B cell (primary cell): ENCODE measurements around the gene SRSF2. TPM values are rescaled to one million over a fixed set of nuclear protein-coding genes. Genes with fewer than 3 reads are reported as not detected.
A peak's percentile ranks its signal among the peaks of the same experiment; 100 is the strongest.
"Not testable (repeated sequence)": the region's sequence is repeated elsewhere in the genome, so short reads cannot be mapped to it uniquely, and the experiment has no call there.

Experiments
- ATAC-seq: fragments of 200-7000 bp; cut with Tn5 transposase; one replicate; pipeline ENCODE4 v1.10.0; 2021; ENCODE audit warnings: low read depth, mild to moderate bottlenecking, moderate number of reproducible peaks, moderate library complexity
- CTCF ChIA-PET: fragments of 350-600 bp; sonication (Branson Sonifier 250); formaldehyde crosslinking; loops from one replicate; lab custom pipeline; 2021; ENCODE audit warnings: antibody characterized with exemption, inconsistent platforms; lab: Charles Lee
- POLR2A ChIA-PET: fragments of 350-600 bp; sonication (Branson Sonifier 250); formaldehyde crosslinking; loops from one replicate; lab custom pipeline; 2021; ENCODE audit warnings: antibody characterized with exemption; lab: Charles Lee
- DNase-seq: peaks from one replicate; pipeline ENCODE4 v3.0.0; 2013
- H2AFZ ChIP-seq: 2 replicates; pipeline ENCODE4 v1.6.1; 2012; ENCODE audit warnings: mild to moderate bottlenecking, low read depth, low read length; ENCODE audit not compliant: insufficient read depth, poor library complexity, severe bottlenecking
- H3K27ac ChIP-seq, 2 donors: 1 replicate in 1 of 2; 2 replicates in 1 of 2; pipeline ENCODE4 v1.5.1; 2012 to 2013; ENCODE audit warnings: low read length in 2 of 2, mild to moderate bottlenecking in 2 of 2, moderate library complexity in 1 of 2
- H3K27me3 ChIP-seq, 4 experiments: fragments of 200-600 bp in 1 of 4; sonication (generic) in 1 of 4; replicated peaks in 1 of 4; 1 replicate in 2 of 4; 2 replicates in 2 of 4; pipeline versions ENCODE4 v1.6.1 to v1.7.0; 2013 to 2016; ENCODE audit warnings: low read length in 3 of 4, mild to moderate bottlenecking in 2 of 4, mixed read lengths in 1 of 4, moderate library complexity in 1 of 4; ENCODE audit not compliant: insufficient read depth in 4 of 4, control insufficient read depth in 3 of 4; ENCODE audit errors: control extremely low read depth in 1 of 4
- H3K36me3 ChIP-seq, 2 experiments: replicated peaks in 1 of 2; 1 replicate in 1 of 2; 2 replicates in 1 of 2; pipeline versions ENCODE4 v1.6.1 to v1.7.1; 2013; ENCODE audit warnings: low read length in 1 of 2; ENCODE audit not compliant: insufficient read depth in 2 of 2, control insufficient read depth in 1 of 2; ENCODE audit errors: control extremely low read depth in 1 of 2, extremely low read depth in 1 of 2
- H3K4me1 ChIP-seq, 2 donors: fragments of 200-600 bp in 1 of 2; sonication (generic) in 1 of 2; 1 replicate in 1 of 2; 2 replicates in 1 of 2; pipeline versions ENCODE4 v1.5.1 to v1.6.1; 2013 to 2017; ENCODE audit warnings: low read length in 2 of 2; ENCODE audit not compliant: control insufficient read depth in 2 of 2, insufficient read depth in 2 of 2
- H3K4me2 ChIP-seq: replicated peaks from 2 replicates; pipeline ENCODE3; 2012; ENCODE audit warnings: mild to moderate bottlenecking, low read depth, low read length; ENCODE audit not compliant: poor library complexity, severe bottlenecking
- H3K4me3 ChIP-seq, 5 experiments: fragments of 200-600 bp in 1 of 5; sonication (generic) in 1 of 5; 1 replicate in 3 of 5; 2 replicates in 2 of 5; pipeline versions ENCODE4 v1.5.1 to v1.7.0; 2011 to 2016; ENCODE audit warnings: low read length in 4 of 5, mild to moderate bottlenecking in 4 of 5, low read depth in 2 of 5, control low read depth in 1 of 5, moderate library complexity in 1 of 5; ENCODE audit not compliant: insufficient read depth in 1 of 5; ENCODE audit errors: control extremely low read depth in 1 of 5, extremely low read depth in 1 of 5
- H3K79me2 ChIP-seq: fragments of 200-600 bp; sonication (generic); one replicate; pipeline ENCODE4 v1.6.0; 2016; ENCODE audit warnings: low read length; ENCODE audit not compliant: control insufficient read depth, insufficient read depth
- H3K9ac ChIP-seq: fragments of 200-600 bp; sonication (generic); 2 replicates; pipeline ENCODE4 v1.6.1; 2017; ENCODE audit warnings: mild to moderate bottlenecking, low read length, moderate library complexity
- H3K9me3 ChIP-seq, 3 donors: one replicate each; pipeline versions ENCODE4 v1.6.1 to v1.7.1; 2013; ENCODE audit warnings: low read length in 2 of 3; ENCODE audit not compliant: control insufficient read depth in 2 of 3, insufficient read depth in 1 of 3; ENCODE audit errors: control extremely low read depth in 1 of 3
- H4K20me1 ChIP-seq: 2 replicates; pipeline ENCODE4 v1.6.0; 2012; ENCODE audit warnings: mild to moderate bottlenecking, low read length; ENCODE audit not compliant: insufficient read depth, control insufficient read depth, poor library complexity, severe bottlenecking
- H3K27ac Mint-ChIP-seq: one replicate; pipeline ENCODE4 v1.8.0; 2021; ENCODE audit warnings: mixed read lengths
- H3K27me3 Mint-ChIP-seq: one replicate; pipeline ENCODE4 v1.8.0; 2021; ENCODE audit warnings: mixed read lengths
- H3K4me1 Mint-ChIP-seq: one replicate; pipeline ENCODE4 v1.8.0; 2021; ENCODE audit warnings: mixed read lengths
- H3K4me3 Mint-ChIP-seq: one replicate; pipeline ENCODE4 v1.8.0; 2021; ENCODE audit warnings: mixed read lengths
- H3K9me3 Mint-ChIP-seq: one replicate; pipeline ENCODE4 v1.8.0; 2022; ENCODE audit warnings: mixed read lengths; ENCODE audit not compliant: insufficient read depth
- CTCF ChIP-seq: fragments of 200-600 bp; IDR thresholded peaks from one replicate; pipeline ENCODE4 v1.8.0; 2022; ENCODE audit warnings: antibody characterized with exemption, mild to moderate bottlenecking
- EZH2 ChIP-seq: IDR thresholded peaks from 2 replicates; pipeline ENCODE4 v1.6.1; 2012; ENCODE audit warnings: borderline replicate concordance, low read depth, mild to moderate bottlenecking, moderate library complexity, low read length; ENCODE audit not compliant: insufficient read depth, poor library complexity, severe bottlenecking
- WGBS: methylation state at CpG from one replicate; pipeline ENCODE4 v1.1.5; 2013; ENCODE audit warnings: missing lambda C conversion rate; ENCODE audit not compliant: insufficient coverage; 5-methylcytosine and 5-hydroxymethylcytosine counted together
- intact Hi-C: fragments of 100-400 bp; cut with micrococcal nuclease; formaldehyde crosslinking; loops from one replicate; pipeline ENCODE4 v1.10.0; 2022
- polyA plus RNA-seq: library from polyadenylated mRNA; depleted of rRNA; stranded (reverse); fragments of >200 nt; gene quantifications from 2 replicates; pipeline ENCODE4 v1.2.3, GENCODE V29; 2012
- total RNA-seq, 2 donors: library from RNA; stranded (reverse); fragments of 120-200 nt in 1 of 2; gene quantifications; 1 replicate in 1 of 2; 2 replicates in 1 of 2; pipeline versions ENCODE4 v1.2.3 to v1.2.4, GENCODE V29; 2013 to 2022

SRSF2 gene
- total and polyA plus RNA-seq, 2 donors (not counting 1 experiment from before 2014, with no cell fraction given): 362 to 764 TPM

- intact Hi-C loops: loop anchor here (2.0 to 5.0 kb wide), 3 partner anchors 16 to 154 kb away; partner anchors contain the start of genes JMJD6 and METTL23
- H3K4me2 ChIP-seq: peak within 1 kb of the TSS; percentile 85
- POLR2A ChIA-PET: no interaction called here
- H3K9me3 ChIP-seq: no peaks in the 10 kb centered on the region
- H3K4me3 ChIP-seq: peak within 1 kb of the TSS in 3 of 5 experiments; percentile 52 to 56 (median 54)
- no peaks in the 10 kb centered on the region for H3K27me3 Mint-ChIP-seq
- H3K27ac Mint-ChIP-seq: no peak within 1 kb of the TSS
- CTCF ChIA-PET: interaction anchor here (0.9 to 7.4 kb wide), 4 partner anchors 14 to 188 kb away, joined by 3 to 56 read pairs (median 22); partner anchors contain the start of genes JMJD6 and METTL23
- H3K36me3 ChIP-seq: peaks cover 5 to 11% of the 10 kb centered on the region in 2 experiments
- no peak within 1 kb of the TSS for H3K27ac ChIP-seq
- H3K4me3 Mint-ChIP-seq: peak within 1 kb of the TSS; percentile 82
- H3K9me3 Mint-ChIP-seq: no peaks in the 10 kb centered on the region
- ATAC-seq: peak; percentile 95
- H4K20me1 ChIP-seq: peaks cover 12% of the 10 kb centered on the region
- no peak for TF ChIP-seq CTCF
- TF ChIP-seq EZH2: no peak
- H2AFZ ChIP-seq: peak within 1 kb of the TSS; percentile 81
- 7% methylated on average over 53 of the region's 56 CpGs for WGBS
- peak within 1 kb of the TSS; percentile 56 for H3K9ac ChIP-seq
- peak; percentile 73 for DNase-seq
- peaks cover 27% of the 10 kb centered on the region for H3K4me1 Mint-ChIP-seq
- H3K27me3 ChIP-seq: no peaks in the 10 kb centered on the region
- H3K4me1 ChIP-seq: peaks cover 25 to 31% of the 10 kb centered on the region in 2 donors
- peaks cover 16% of the 10 kb centered on the region for H3K79me2 ChIP-seq
These were observed 26.1 kb downstream of the SRSF2 start, which contains the start of gene MXRA7 for GRCh38 chr17:76710863-76711611. TSS of gene MXRA7 (minus strand) at chr17:76710965. CDS start at chr17:76710946, 19 bp downstream.

DNA sequence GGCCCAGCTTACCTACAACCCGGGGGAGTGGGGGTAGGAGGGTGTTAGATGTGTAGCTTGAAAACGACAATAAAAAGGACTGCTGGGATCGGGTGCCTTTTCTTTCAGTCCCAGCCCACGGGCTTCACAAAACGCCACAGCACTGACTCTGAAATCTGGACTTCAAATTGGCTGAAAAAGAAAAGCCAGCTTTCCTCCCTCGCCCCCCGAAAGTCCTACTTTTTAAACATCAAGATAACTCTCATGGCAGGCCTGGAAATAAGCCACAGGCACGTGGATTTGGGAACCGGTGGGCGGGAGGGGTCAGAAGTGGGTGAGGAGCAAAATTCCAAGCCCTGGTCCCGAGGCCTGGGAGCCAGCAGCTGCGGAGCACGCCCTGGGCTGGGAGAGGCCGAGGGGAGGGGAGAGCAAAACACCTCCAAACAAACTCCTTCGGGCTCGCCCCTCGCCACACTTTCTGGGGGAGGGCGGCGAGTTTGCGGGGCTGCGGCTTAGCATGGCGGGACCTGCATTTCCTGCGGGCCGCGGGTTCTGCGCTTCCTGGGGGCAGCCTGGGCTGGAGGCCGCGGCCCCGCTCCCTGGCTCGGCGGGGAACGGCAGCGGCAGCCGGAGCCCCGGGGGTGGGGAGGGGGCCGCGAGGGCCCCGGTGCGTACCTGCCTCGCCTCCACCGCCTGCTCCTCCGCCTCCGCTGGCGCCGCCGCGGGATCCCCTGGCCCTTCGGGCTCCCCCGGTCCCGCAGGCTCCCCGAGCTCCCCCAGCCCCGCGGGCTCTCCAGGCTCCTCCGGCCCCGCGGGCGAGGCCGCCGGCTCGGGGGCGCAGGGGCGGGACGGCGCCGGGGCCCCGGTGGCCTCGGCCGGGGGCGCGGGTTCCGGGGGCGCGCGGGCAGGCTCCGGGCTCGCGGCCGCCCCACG, 26.9 kb downstream of the SRSF2 start:
- H3K27me3 Mint-ChIP-seq, H3K36me3 ChIP-seq, H3K27ac Mint-ChIP-seq, H3K27ac ChIP-seq, H3K9me3 ChIP-seq, H3K9me3 Mint-ChIP-seq, H3K27me3 ChIP-seq, POLR2A ChIA-PET: not testable (repeated sequence)
- peak overlapping the region; percentile 85 for H3K4me2 ChIP-seq
- H3K4me3 ChIP-seq: peak overlapping the region in 3 of 5 experiments; percentile 52 to 56 (median 54)
- CTCF ChIA-PET: interaction anchor here (0.9 to 7.4 kb wide), 2 partner anchors 152 to 187 kb away, joined by 3 to 40 read pairs; no protein-coding TSS in a partner anchor
- H3K79me2 ChIP-seq: peaks cover 21% of the 10 kb centered on the region
- H3K9ac ChIP-seq: peak overlapping the region; percentile 55
- DNase-seq: peak; percentile 43
- 8% methylated on average over 26 of the region's 79 CpGs for WGBS
- peaks cover 18% of the 10 kb centered on the region for H3K4me1 Mint-ChIP-seq
- peaks cover 12% of the 10 kb centered on the region for H4K20me1 ChIP-seq
- intact Hi-C loops: loop anchor here (2.0 to 5.0 kb wide), 3 partner anchors 17 to 153 kb away; partner anchors contain the start of genes JMJD6 and METTL23
- peak overlapping the region; percentile 81 for H2AFZ ChIP-seq
- peak overlapping the region; percentile 81 for H3K4me3 Mint-ChIP-seq
- peak; percentile 23 for ATAC-seq
- H3K4me1 ChIP-seq: peaks cover 17 to 22% of the 10 kb centered on the region in 2 donors
